SK-N-SH treated with all-trans-retinoic acid at 6 μM for 48 hours (cell line): ENCODE data around the gene HES3.

ENCODE experiments used
- ATAC-seq: fragments of 200-7000 bp; cut with Tn5 transposase; 3 replicates; pipeline ENCODE4 v1.9.1; 2020; ENCODE audit warnings: mild to moderate bottlenecking, moderate library complexity
- ARNTL ChIP-seq: fragments of 450-650 bp; formaldehyde crosslinking; IDR thresholded peaks from 2 replicates; pipeline ENCODE4 v1.5.0; 2020; ENCODE audit warnings: low read depth, mild to moderate bottlenecking, moderate library complexity, borderline replicate concordance
- CSDC2 ChIP-seq: fragments of 250-450 bp; sonication (Bioruptor Pico); IDR thresholded peaks from 2 replicates; pipeline ENCODE4 v1.5.0; 2020; ENCODE audit warnings: mild to moderate bottlenecking, moderate library complexity
- ESRRG ChIP-seq: fragments of 250-450 bp; sonication (Bioruptor Pico); IDR thresholded peaks from 2 replicates; pipeline ENCODE4 v1.6.1; 2021; ENCODE audit warnings: mild to moderate bottlenecking
- GLIS3 ChIP-seq: fragments of 250-450 bp; sonication (Bioruptor Pico); IDR thresholded peaks from 2 replicates; pipeline ENCODE4 v1.5.0; 2020; ENCODE audit warnings: mild to moderate bottlenecking, moderate library complexity
- OSR1 ChIP-seq: fragments of 250-450 bp; sonication (Bioruptor Pico); IDR thresholded peaks from 2 replicates; pipeline ENCODE4 v1.8.0; 2022; ENCODE audit warnings: moderate library complexity, mild to moderate bottlenecking, inconsistent platforms
- PATZ1 ChIP-seq: fragments of 250-450 bp; sonication (Bioruptor Pico); IDR thresholded peaks from 2 replicates; pipeline ENCODE4 v1.8.0; 2020; ENCODE audit warnings: mild to moderate bottlenecking, moderate library complexity, borderline replicate concordance
- PPARA ChIP-seq: fragments of 250-450 bp; sonication (Bioruptor Pico); IDR thresholded peaks from 2 replicates; pipeline ENCODE4 v1.5.0; 2020; ENCODE audit warnings: mild to moderate bottlenecking, borderline replicate concordance
- RARB ChIP-seq: fragments of 250-450 bp; sonication (Bioruptor Pico); IDR thresholded peaks from 2 replicates; pipeline ENCODE4 v1.8.0; 2021; ENCODE audit warnings: mild to moderate bottlenecking, moderate library complexity
- TCF4 ChIP-seq: fragments of 250-450 bp; sonication (Bioruptor Pico); IDR thresholded peaks from 2 replicates; pipeline ENCODE4 v1.8.0; 2021; ENCODE audit warnings: mild to moderate bottlenecking, moderate library complexity, borderline replicate concordance
- TOX ChIP-seq: fragments of 250-450 bp; sonication (Bioruptor Pico); IDR thresholded peaks from 2 replicates; pipeline ENCODE4 v1.8.0; 2021; ENCODE audit warnings: mild to moderate bottlenecking, moderate library complexity, borderline replicate concordance
- TSHZ2 ChIP-seq: fragments of 250-450 bp; sonication (Bioruptor Pico); IDR thresholded peaks from 2 replicates; pipeline ENCODE4 v1.5.0; 2020; ENCODE audit warnings: mild to moderate bottlenecking, moderate library complexity
- ZC3H10 ChIP-seq: fragments of 250-450 bp; sonication (Bioruptor Pico); IDR thresholded peaks from 2 replicates; pipeline ENCODE4 v1.5.1; 2021; ENCODE audit warnings: mild to moderate bottlenecking, moderate library complexity
- ZFP3 ChIP-seq: fragments of 250-450 bp; sonication (Bioruptor Pico); IDR thresholded peaks from 2 replicates; pipeline ENCODE4 v1.5.0; 2020; ENCODE audit warnings: mild to moderate bottlenecking, moderate library complexity
- ZFP30 ChIP-seq: fragments of 450-650 bp; formaldehyde crosslinking; IDR thresholded peaks from 2 replicates; pipeline ENCODE4 v1.5.0; 2022; ENCODE audit warnings: mild to moderate bottlenecking, moderate library complexity
- ZNF565 ChIP-seq: fragments of 450-650 bp; formaldehyde crosslinking; conservative IDR thresholded peaks from 2 replicates; pipeline ENCODE4 v1.5.0; 2020; ENCODE audit warnings: low read depth, mild to moderate bottlenecking, moderate library complexity
- ZNF70 ChIP-seq: fragments of 450-650 bp; formaldehyde crosslinking; IDR thresholded peaks from 2 replicates; pipeline ENCODE4 v1.5.0; 2020; ENCODE audit warnings: mild to moderate bottlenecking, moderate library complexity
- ZNF8 ChIP-seq: fragments of 450-650 bp; formaldehyde crosslinking; IDR thresholded peaks from 2 replicates; pipeline ENCODE4 v1.5.0; 2020; ENCODE audit warnings: mild to moderate bottlenecking, moderate library complexity

The HES3 gene

GRCh38 chr1:6287431-6287886, 43.5 kb downstream of the HES3 start:
- no peak for ATAC-seq
- TF ChIP-seq TSHZ2 (no peak), ZFP30 (no peak), ARNTL (CRISPR knock-in tag) (no peak), OSR1 (CRISPR knock-in tag) (no peak), ZNF70 (CRISPR knock-in tag) (no peak), RARB (CRISPR knock-in tag) (no peak), PPARA (CRISPR knock-in tag) (no peak)

GRCh38 chr1:6288026-6288425, 44.0 kb downstream of the HES3 start:
- TF ChIP-seq TCF4 (CRISPR knock-in tag) (no peak), ZNF8 (CRISPR knock-in tag) (no peak)
- ATAC-seq = no peak

- ATAC-seq = no peak
Measured at GRCh38 chr1:6288665-6289064, 44.7 kb downstream of the HES3 start.

GRCh38 chr1:6292102-6292501, 48.1 kb downstream of the HES3 start:
- ATAC-seq = no peak
- TF ChIP-seq RARB (CRISPR knock-in tag) = no peak
- TF ChIP-seq ZC3H10 (CRISPR knock-in tag) = no peak
- no peak for TF ChIP-seq ZNF8 (CRISPR knock-in tag)
- TF ChIP-seq PATZ1 (CRISPR knock-in tag) = no peak
- TF ChIP-seq PPARA (CRISPR knock-in tag) = no peak
- TF ChIP-seq ESRRG (CRISPR knock-in tag) = no peak
- TF ChIP-seq ZNF70 (CRISPR knock-in tag) = no peak
- no peak for TF ChIP-seq CSDC2 (CRISPR knock-in tag)

More at GRCh38 chr1:6288665-6289064, 44.7 kb downstream of the HES3 start:
- TF ChIP-seq TOX (CRISPR knock-in tag) (no peak), ZFP3 (no peak), ZFP30 (no peak), ZNF8 (CRISPR knock-in tag) (no peak), TSHZ2 (no peak)

- TF ChIP-seq ZC3H10 (CRISPR knock-in tag) = no peak
- no peak for TF ChIP-seq ZNF8 (CRISPR knock-in tag)
- no peak for TF ChIP-seq PATZ1 (CRISPR knock-in tag)
- no peak for TF ChIP-seq ZNF565 (CRISPR knock-in tag)
- TF ChIP-seq ARNTL (CRISPR knock-in tag) = no peak
- TF ChIP-seq TOX (CRISPR knock-in tag) = no peak
- no peak for TF ChIP-seq GLIS3 (CRISPR knock-in tag)
- no peak for TF ChIP-seq TCF4 (CRISPR knock-in tag)
- TF ChIP-seq CSDC2 (CRISPR knock-in tag) = no peak
- no peak for TF ChIP-seq ESRRG (CRISPR knock-in tag)
- no peak for TF ChIP-seq OSR1 (CRISPR knock-in tag)
- no peak for TF ChIP-seq PPARA (CRISPR knock-in tag)
- no peak for ATAC-seq
Measured at GRCh38 chr1:6294080-6294889, 50.3 kb downstream of the HES3 start.
